A673 (cell line): ENCODE measurements around the gene STAT6. TPM values are rescaled to one million over a fixed set of nuclear protein-coding genes. Genes with fewer than 3 reads are reported as not detected.
"Not testable (repeated sequence)": the region's sequence is repeated elsewhere in the genome, so short reads cannot be mapped to it uniquely, and the experiment has no call there.

Experiments
- BruUV-seq: library from RNA; stranded (reverse); fragments of 400-500 nt; replicated peaks from 2 replicates; lab custom pipeline; 2021; lab: Mats Ljungman, UMichigan
- CTCF ChIA-PET: fragments of 300-600 bp; sonication (Branson Sonifier 250); formaldehyde crosslinking; loops from one replicate; lab custom pipeline; 2022; ENCODE audit warnings: antibody characterized with exemption; lab: Charles Lee
- POLR2A ChIA-PET: fragments of 300-600 bp; sonication (Branson Sonifier 250); formaldehyde crosslinking; loops from one replicate; lab custom pipeline; 2022; ENCODE audit warnings: antibody characterized with exemption; ENCODE audit not compliant: low non-redundant PET; lab: Charles Lee
- DNase-seq: peaks from one replicate; pipeline ENCODE4 v3.0.0-alpha.2; 2015; ENCODE audit warnings: low spot score
- H3K27ac ChIP-seq: fragments of 200-600 bp; sonication (generic); 2 replicates; pipeline ENCODE4 v1.5.1; 2016; ENCODE audit warnings: mixed run types, low read depth, mild to moderate bottlenecking, mixed read lengths, antibody characterized with exemption, low read length; ENCODE audit not compliant: poor library complexity, severe bottlenecking
- H3K27me3 ChIP-seq: fragments of 200-600 bp; sonication (generic); replicated peaks from 2 replicates; pipeline ENCODE4 v1.6.1; 2017; ENCODE audit warnings: mixed run types, low read depth, mild to moderate bottlenecking, mixed read lengths, antibody characterized with exemption, low read length; ENCODE audit not compliant: insufficient read depth, poor library complexity
- H3K36me3 ChIP-seq: fragments of 200-600 bp; sonication (generic); 2 replicates; pipeline ENCODE4 v1.6.1; 2016; ENCODE audit warnings: mixed run types, mild to moderate bottlenecking, mixed read lengths, antibody characterized with exemption, low read length; ENCODE audit not compliant: insufficient read depth, poor library complexity, severe bottlenecking
- H3K4me1 ChIP-seq: fragments of 200-600 bp; sonication (generic); 2 replicates; pipeline ENCODE4 v1.6.1; 2017; ENCODE audit warnings: mixed run types, mild to moderate bottlenecking, mixed read lengths, antibody characterized with exemption, low read length; ENCODE audit not compliant: insufficient read depth, poor library complexity, severe bottlenecking
- H3K4me3 ChIP-seq: fragments of 200-600 bp; sonication (generic); 2 replicates; pipeline ENCODE4 v1.5.1; 2016; ENCODE audit warnings: low read depth, mixed run types, mild to moderate bottlenecking, mixed read lengths, low read length; ENCODE audit not compliant: poor library complexity, severe bottlenecking
- H3K9me3 ChIP-seq: fragments of 200-600 bp; sonication (generic); 2 replicates; pipeline ENCODE4 v1.6.1; 2016; ENCODE audit warnings: mixed run types, low read depth, mild to moderate bottlenecking, mixed read lengths, antibody characterized with exemption, low read length; ENCODE audit not compliant: poor library complexity, severe bottlenecking
- EZH2 ChIP-seq: fragments of 200-600 bp; sonication (generic); IDR thresholded peaks from 2 replicates; pipeline ENCODE4 v1.6.1; 2017; ENCODE audit warnings: borderline replicate concordance, low read depth, mild to moderate bottlenecking, mixed read lengths, antibody characterized with exemption, low read length; ENCODE audit not compliant: poor library complexity, severe bottlenecking
- intact Hi-C: fragments of 100-400 bp; cut with micrococcal nuclease; formaldehyde crosslinking; loops from one replicate; pipeline ENCODE4 v1.10.0; 2022; ENCODE audit not compliant: unreplicated experiment
- total RNA-seq: library from RNA; stranded (reverse); gene quantifications from 2 replicates; pipeline ENCODE4 v1.2.3, GENCODE V29; 2021
- TF ChIP-seq, protein P1 (sequence below): fragments of 300-800, 200-600 bp; sonication (generic); conservative IDR thresholded peaks from 2 replicates; pipeline ENCODE4 v1.5.1; 2017; ENCODE audit warnings: low read depth, mild to moderate bottlenecking, antibody characterized with exemption, low read length, moderate library complexity, mixed read lengths

Gene STAT6
- total RNA-seq, 1 experiment from 2014 or later: 111 TPM

DNA sequence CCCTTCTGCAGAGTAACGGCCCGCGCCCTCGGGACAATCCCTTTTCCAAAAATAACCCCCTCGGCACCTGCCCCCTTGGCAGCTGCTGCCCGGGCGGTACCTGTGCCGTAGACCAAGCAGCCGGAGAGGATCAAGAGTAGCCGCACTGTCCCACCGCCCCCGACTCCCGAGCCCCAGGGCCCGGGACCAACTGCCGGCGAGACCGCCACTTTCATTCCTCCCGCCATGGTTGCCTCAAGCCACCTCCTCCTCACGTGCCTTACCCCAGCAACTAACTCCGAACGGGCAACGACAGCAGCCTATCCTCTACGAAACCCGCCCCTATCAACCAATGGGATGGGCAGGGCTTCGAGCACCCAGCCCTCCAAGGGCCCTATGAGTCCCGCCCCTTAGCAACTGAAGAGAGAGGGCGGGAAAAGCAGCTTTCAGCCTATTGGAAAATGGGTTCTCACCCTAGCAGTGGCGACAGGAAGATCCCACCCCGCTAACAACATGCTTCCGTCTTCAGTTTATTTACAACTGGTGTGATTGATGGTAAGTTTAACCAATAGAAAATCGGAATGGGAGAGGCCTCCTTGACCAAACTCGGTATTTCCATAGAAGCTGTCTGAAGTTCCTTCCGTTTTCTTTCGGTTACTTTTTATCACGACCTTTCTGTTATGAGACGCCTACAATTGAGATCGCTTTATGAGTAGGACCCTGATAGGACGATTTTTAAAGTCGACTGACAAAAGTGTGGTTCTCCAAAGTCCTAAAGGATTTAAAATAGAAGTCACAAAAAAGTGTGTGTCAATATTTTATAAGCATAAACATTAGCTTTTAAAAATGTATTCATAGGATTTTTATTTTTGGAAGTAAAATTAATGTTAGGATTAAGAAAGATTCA, 32.4 kb downstream of the STAT6 start, which contains the start of gene NEMP1:
TSS of gene NEMP1 (minus strand) at position 273 of the 886 bp plus-strand sequence. CDS start at position 227, 46 bp downstream.
- Histone ChIP-seq H3K4me1 (peaks cover 5% of the 10 kb centered on the region), H3K4me3 (peak within 1 kb of the TSS; percentile 84), H3K27ac (peak within 1 kb of the TSS; percentile 96), H3K36me3 (peaks cover 8% of the 10 kb centered on the region), H3K9me3 (no peaks in the 10 kb centered on the region), H3K27me3 (no peaks in the 10 kb centered on the region)
- DNase-seq: peak; percentile 100
- TF ChIP-seq EZH2: no peak
- TF ChIP-seq, protein P1, sequence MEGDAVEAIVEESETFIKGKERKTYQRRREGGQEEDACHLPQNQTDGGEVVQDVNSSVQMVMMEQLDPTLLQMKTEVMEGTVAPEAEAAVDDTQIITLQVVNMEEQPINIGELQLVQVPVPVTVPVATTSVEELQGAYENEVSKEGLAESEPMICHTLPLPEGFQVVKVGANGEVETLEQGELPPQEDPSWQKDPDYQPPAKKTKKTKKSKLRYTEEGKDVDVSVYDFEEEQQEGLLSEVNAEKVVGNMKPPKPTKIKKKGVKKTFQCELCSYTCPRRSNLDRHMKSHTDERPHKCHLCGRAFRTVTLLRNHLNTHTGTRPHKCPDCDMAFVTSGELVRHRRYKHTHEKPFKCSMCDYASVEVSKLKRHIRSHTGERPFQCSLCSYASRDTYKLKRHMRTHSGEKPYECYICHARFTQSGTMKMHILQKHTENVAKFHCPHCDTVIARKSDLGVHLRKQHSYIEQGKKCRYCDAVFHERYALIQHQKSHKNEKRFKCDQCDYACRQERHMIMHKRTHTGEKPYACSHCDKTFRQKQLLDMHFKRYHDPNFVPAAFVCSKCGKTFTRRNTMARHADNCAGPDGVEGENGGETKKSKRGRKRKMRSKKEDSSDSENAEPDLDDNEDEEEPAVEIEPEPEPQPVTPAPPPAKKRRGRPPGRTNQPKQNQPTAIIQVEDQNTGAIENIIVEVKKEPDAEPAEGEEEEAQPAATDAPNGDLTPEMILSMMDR: no peak
- intact Hi-C loops: loop anchor here (1.0 kb wide), 1 partner anchor 9 kb away; no protein-coding TSS in a partner anchor
- POLR2A ChIA-PET: interaction anchor here (0.6 to 1.2 kb wide), 2 partner anchors 9 to 469 kb away, joined by 3 to 11 read pairs; no protein-coding TSS in a partner anchor
- CTCF ChIA-PET: interaction anchor here (0.5 to 1.6 kb wide), 7 partner anchors 9 to 229 kb away, joined by 3 to 10 read pairs (median 6); no protein-coding TSS in a partner anchor
- no TSS peak for BruUV-seq

DNA sequence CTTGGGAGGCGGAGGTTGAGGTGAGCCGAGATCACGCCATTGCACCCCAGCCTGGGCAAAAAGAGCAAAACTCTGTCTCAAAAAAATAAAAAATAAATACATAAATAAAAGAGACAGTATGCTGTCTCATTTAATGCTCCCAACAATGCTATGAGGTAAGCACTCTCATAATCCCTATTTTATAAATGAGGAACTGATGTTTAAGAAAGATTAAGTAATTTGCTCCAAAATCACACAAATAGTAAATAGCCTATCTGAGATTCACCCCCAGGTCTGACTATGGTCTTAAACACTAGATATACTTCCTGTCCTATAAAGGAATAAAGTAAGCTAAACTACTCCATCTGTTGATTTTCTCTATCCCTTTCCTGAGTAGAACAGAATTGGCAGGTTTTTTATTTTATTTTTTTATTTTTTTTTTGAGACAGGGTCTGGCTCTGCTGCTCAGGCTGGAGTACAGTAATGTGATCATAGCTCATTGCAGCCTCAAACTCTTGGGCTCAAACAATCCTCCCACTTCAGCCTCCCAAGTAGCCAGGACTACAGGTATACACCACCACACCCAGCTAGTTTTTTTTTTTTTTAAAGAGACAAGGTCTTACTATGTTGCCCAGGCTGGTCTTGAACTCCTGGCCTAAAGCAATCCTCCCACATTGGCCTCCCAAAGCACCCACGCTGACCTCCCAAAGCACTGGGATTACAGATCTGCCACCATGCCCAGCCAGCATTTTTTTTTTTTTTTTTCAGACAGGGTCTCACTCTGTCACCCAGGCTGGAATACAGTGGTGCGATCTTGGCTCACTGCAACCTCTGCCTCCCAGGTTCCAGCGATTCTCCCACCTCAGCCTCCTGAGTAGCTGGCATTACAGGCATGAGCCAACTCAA, 37.4 kb downstream of the STAT6 start:
- CTCF ChIA-PET, intact Hi-C loops, H3K4me3 ChIP-seq, BruUV-seq, POLR2A ChIA-PET, DNase-seq, H3K9me3 ChIP-seq, H3K27me3 ChIP-seq, H3K4me1 ChIP-seq: not testable (repeated sequence)
- Histone ChIP-seq H3K36me3 (peaks cover 49% of the 10 kb centered on the region), H3K27ac (peak overlapping the region; percentile 25)

DNA sequence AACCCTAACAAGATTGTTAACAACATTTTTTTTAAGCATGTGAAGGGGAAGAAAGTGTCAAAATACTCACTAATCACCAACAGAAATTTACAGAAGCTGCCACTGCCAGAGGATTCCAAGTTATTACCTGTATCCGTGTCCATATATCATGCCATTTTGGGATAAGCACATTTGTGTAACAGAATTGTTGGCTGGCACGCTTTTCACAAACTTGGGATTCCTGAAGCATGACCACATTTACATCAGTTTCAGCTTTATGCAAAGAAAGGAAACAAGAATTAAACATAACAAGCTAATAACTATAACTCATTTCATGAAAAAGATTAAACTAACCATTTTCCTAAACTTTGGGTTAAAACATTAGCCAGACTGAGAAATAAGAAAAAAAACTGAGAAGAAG, 38.5 kb downstream of the STAT6 start:
- TF ChIP-seq, protein P1: no peak
- no peak for TF ChIP-seq EZH2
- ChIA-PET CTCF (no interaction called here), POLR2A (no interaction called here)
- Histone ChIP-seq H3K9me3 (no peaks in the 10 kb centered on the region), H3K36me3 (peaks cover 60% of the 10 kb centered on the region), H3K4me1 (no peaks in the 10 kb centered on the region), H3K27ac (no peak overlapping the region), H3K4me3 (no peak overlapping the region), H3K27me3 (no peaks in the 10 kb centered on the region)
- no TSS peak for BruUV-seq
- intact Hi-C loops: no loop called here
- DNase-seq: no peak
